OCI-LY3 (cell line): ENCODE results near the gene AGR2.

Experiments
- H2AFZ ChIP-seq: fragments of 200-600, 300-600 bp; shearing (Covaris generic); 2 replicates; pipeline ENCODE4 v1.6.0; 2014; ENCODE audit warnings: antibody characterized with exemption, low read depth, low read length
- H3K27ac ChIP-seq: fragments of 200-600, 300-600 bp; sonication (generic); 2 replicates; pipeline ENCODE4 v1.5.1; 2014; ENCODE audit warnings: mild to moderate bottlenecking, low read length, moderate library complexity, mixed read lengths
- H3K27me3 ChIP-seq: fragments of 200-600, 300-600 bp; sonication (generic); 2 replicates; pipeline ENCODE4 v1.6.1; 2014; ENCODE audit warnings: low read depth, low read length, mixed read lengths
- H3K36me3 ChIP-seq: fragments of 200-600, 300-600 bp; sonication (generic); replicated peaks from 2 replicates; pipeline ENCODE3; 2014; ENCODE audit warnings: low read depth, low read length, mixed read lengths
- H3K4me1 ChIP-seq: fragments of 300-600, 200-600 bp; sonication (generic); 2 replicates; pipeline ENCODE4 v1.6.1; 2014; ENCODE audit warnings: low read length, mixed read lengths
- H3K4me2 ChIP-seq: fragments of 200-600, 300-600 bp; sonication (generic); 2 replicates; pipeline ENCODE4 v1.6.1; 2014; ENCODE audit warnings: low read length, mixed read lengths
- H3K4me3 ChIP-seq: fragments of 300-600, 200-600 bp; sonication (generic); 2 replicates; pipeline ENCODE4 v1.5.1; 2014; ENCODE audit warnings: antibody characterized with exemption, mild to moderate bottlenecking, low read length, moderate library complexity
- H3K79me2 ChIP-seq: fragments of 300-600, 200-600 bp; shearing (Covaris generic); 2 replicates; pipeline ENCODE4 v1.6.1; 2014; ENCODE audit warnings: mild to moderate bottlenecking, low read length, mixed read lengths
- H3K9ac ChIP-seq: fragments of 300-600, 200-600 bp; shearing (Covaris generic); 2 replicates; pipeline ENCODE4 v1.6.0; 2014; ENCODE audit warnings: mild to moderate bottlenecking, low read length, moderate library complexity
- H3K9me3 ChIP-seq: fragments of 200-600, 300-600 bp; shearing (Covaris generic); 2 replicates; pipeline ENCODE4 v1.6.1; 2014; ENCODE audit warnings: low read length, mixed read lengths; ENCODE audit not compliant: insufficient read depth
- H4K20me1 ChIP-seq: fragments of 200-600, 300-600 bp; sonication (generic); 2 replicates; pipeline ENCODE4 v1.6.1; 2016; ENCODE audit warnings: low read length, mixed read lengths; ENCODE audit not compliant: insufficient read depth
- EZH2phosphoT487 ChIP-seq: fragments of 200-600 bp; shearing (Covaris generic); IDR thresholded peaks from 2 replicates; pipeline ENCODE4 v1.6.1; 2018; ENCODE audit warnings: antibody characterized with exemption, mixed run types, low read depth
- TF ChIP-seq, protein P1 (sequence below): fragments of 200-600, 300-600 bp; sonication (generic); IDR thresholded peaks from 2 replicates; pipeline ENCODE4 v1.5.1; 2014; ENCODE audit warnings: antibody characterized with exemption, low read length, low read depth

AGR2 gene

DNA sequence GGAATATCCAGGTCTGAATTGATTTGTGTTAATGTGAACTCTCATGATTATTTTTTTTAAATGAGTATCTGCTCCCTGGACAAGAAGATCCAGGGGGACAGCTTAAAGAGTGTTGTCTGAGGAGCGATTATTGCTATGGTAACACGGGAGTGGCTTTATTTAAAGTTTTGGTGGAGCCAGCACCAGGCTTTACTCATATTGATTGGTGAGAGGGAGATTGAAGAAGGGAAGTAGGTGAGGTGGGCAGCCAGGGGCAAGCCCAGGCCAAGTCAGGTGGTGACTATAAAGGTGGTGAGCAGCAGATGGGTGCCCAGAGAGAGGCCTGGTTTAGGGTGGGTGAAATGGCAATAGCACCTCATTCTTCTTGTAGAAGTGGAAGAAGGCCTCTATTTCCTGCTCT, 10.2 kb upstream of the AGR2 start:
- Histone ChIP-seq H3K4me3 (no peak overlapping the region), H3K79me2 (no peaks in the 10 kb centered on the region), H3K4me1 (peaks cover 10% of the 10 kb centered on the region), H3K36me3 (no peaks in the 10 kb centered on the region), H3K4me2 (no peak overlapping the region), H3K27ac (no peak overlapping the region), H4K20me1 (no peaks in the 10 kb centered on the region), H3K27me3 (no peaks in the 10 kb centered on the region), H2AFZ (no peak overlapping the region), H3K9me3 (no peaks in the 10 kb centered on the region), H3K9ac (no peak overlapping the region)
- no peak for TF ChIP-seq EZH2phosphoT487
- TF ChIP-seq, protein P1, sequence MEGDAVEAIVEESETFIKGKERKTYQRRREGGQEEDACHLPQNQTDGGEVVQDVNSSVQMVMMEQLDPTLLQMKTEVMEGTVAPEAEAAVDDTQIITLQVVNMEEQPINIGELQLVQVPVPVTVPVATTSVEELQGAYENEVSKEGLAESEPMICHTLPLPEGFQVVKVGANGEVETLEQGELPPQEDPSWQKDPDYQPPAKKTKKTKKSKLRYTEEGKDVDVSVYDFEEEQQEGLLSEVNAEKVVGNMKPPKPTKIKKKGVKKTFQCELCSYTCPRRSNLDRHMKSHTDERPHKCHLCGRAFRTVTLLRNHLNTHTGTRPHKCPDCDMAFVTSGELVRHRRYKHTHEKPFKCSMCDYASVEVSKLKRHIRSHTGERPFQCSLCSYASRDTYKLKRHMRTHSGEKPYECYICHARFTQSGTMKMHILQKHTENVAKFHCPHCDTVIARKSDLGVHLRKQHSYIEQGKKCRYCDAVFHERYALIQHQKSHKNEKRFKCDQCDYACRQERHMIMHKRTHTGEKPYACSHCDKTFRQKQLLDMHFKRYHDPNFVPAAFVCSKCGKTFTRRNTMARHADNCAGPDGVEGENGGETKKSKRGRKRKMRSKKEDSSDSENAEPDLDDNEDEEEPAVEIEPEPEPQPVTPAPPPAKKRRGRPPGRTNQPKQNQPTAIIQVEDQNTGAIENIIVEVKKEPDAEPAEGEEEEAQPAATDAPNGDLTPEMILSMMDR = no peak

GRCh38 chr7:16813232-16813616, 8.4 kb upstream of the AGR2 start:
- Histone ChIP-seq H3K9me3 (no peaks in the 10 kb centered on the region), H3K27me3 (no peaks in the 10 kb centered on the region), H3K9ac (no peak overlapping the region), H4K20me1 (no peaks in the 10 kb centered on the region), H3K4me3 (no peak overlapping the region), H3K4me1 (peaks cover 10% of the 10 kb centered on the region), H3K27ac (no peak overlapping the region), H3K4me2 (no peak overlapping the region), H2AFZ (no peak overlapping the region), H3K36me3 (no peaks in the 10 kb centered on the region), H3K79me2 (no peaks in the 10 kb centered on the region)
- TF ChIP-seq, protein P1 = no peak
- no peak for TF ChIP-seq EZH2phosphoT487

DNA sequence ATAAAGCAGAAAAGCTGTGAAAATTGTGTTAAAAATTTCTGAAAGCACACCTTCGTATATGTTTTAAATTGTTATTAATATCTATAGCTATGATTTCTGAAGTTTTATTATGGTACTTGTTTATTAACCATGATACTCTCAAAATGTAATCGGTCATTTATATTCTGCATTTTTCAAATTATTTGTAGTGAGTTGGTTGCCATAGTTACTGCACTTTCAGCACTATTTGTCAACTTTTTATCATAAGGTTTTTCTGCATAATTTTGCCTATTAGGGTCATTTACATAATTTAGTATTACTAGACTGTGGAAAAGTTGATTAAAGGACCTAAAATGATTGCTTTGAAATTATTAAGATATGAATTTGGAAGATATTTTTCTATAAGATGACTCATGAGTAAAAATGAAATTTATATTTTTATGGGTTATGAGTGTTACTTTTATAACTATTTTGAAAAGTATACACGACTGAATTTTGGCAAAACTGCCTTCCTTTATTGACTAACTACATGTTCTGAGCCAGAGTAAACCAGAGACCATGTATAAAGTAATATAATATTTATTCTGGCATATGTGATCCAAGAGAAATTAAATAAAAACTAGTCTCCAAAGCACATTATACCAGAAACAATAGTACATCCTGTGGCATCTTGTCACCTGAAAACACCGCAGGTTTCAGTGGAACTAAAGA, 7.9 kb upstream of the AGR2 start:
- Histone ChIP-seq H2AFZ (no peak overlapping the region), H3K27ac (no peak overlapping the region), H3K36me3 (no peaks in the 10 kb centered on the region), H3K4me1 (peaks cover 10% of the 10 kb centered on the region), H3K9ac (no peak overlapping the region), H3K79me2 (no peaks in the 10 kb centered on the region), H3K4me2 (no peak overlapping the region), H3K27me3 (no peaks in the 10 kb centered on the region), H3K4me3 (no peak overlapping the region), H3K9me3 (no peaks in the 10 kb centered on the region), H4K20me1 (no peaks in the 10 kb centered on the region)
- TF ChIP-seq, protein P1 = no peak
- TF ChIP-seq EZH2phosphoT487 = no peak

- Histone ChIP-seq H3K4me2 (peak overlapping the region; percentile 42), H4K20me1 (no peaks in the 10 kb centered on the region), H2AFZ (0 out of 2 replicates have a peak overlapping the region, but pooled peaks have one; percentile 41), H3K4me3 (no peak overlapping the region), H3K4me1 (peaks cover 10% of the 10 kb centered on the region), H3K79me2 (no peaks in the 10 kb centered on the region), H3K9me3 (no peaks in the 10 kb centered on the region), H3K27me3 (no peaks in the 10 kb centered on the region), H3K9ac (no peak overlapping the region), H3K27ac (no peak overlapping the region), H3K36me3 (no peaks in the 10 kb centered on the region)
- TF ChIP-seq EZH2phosphoT487 = no peak
- TF ChIP-seq, protein P1 = no peak
These were observed 6.8 kb upstream of the AGR2 start for GRCh38 chr7:16811551-16811950.
